NCI-H187 treated with DMSO at 0.1 percent for 48 hours (cell line): Measurements from ENCODE around the gene RPS6KA3.

Experiments
- DNase-seq: peaks from one replicate; lab custom pipeline; 2025; lab: John Stamatoyannopoulos, UW

Gene RPS6KA3

DNA sequence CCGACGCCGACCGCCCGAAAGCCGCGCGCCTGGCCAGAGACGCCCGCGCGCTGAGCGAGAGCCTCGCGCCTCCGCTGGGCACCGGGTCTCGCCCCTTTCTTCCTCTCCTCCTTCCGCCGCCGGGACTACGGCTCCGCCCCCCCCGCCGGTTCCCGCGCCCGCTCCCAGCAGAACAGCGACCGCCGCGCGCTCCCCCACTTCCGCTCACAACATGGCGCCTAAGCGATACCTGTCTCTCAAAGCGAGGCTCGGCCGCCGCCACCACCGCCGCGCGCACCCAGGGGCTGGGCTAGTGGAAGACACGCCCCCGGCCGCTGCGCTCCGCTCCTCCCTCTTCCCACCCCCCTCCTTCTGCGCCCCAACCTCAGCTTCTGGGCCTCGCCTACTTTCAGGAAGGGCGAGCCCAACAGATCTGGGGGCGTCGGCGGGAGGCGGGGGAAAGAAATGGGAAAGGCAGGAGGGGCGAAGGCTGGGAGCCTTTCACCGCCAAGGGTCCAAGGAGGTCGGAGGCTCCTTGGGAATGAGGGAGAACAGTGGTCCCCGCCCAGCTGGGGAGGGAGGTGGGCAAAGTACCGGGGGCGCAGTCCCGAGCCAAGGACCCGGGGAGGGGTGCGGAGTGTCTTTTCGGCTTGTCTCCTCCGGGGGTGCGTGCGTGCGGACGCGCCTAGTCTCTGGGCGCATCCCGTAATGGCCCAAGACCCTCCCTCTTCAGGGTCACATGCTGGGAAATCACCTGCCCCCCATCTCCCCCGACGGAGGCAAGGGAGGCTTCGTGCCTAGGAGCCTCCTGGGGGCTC lies at the start of gene RPS6KA3:
Gene RPS6KA3 (minus strand): TSS at position 100 of the 797 bp plus-strand sequence. CDS start 277 bp downstream, outside the sequence.
- peak; percentile 45 for DNase-seq

- DNase-seq: no peak
Observed at GRCh38 chrX:20315140-20315539, 48.4 kb upstream of the RPS6KA3 start.

DNA sequence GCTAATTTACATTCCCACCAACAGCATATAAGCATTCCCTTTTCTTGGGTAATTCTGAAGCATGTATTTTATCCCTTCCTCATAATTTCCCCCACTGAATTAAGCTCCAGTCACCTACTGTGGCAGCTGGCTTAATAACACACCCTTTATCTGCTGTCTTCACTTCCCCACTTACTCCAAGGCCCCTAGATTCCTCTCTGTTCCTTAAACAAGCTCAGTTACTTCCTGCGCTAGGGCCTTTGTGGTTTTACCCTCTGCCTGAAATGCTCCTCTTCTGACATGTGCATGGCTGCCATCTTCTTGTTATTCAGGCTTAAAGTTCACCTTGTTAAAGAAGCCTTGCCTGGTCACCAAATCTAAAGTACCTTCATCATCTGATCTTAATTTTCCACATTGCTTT lies 47.2 kb upstream of the RPS6KA3 start:
- no peak for DNase-seq

DNA sequence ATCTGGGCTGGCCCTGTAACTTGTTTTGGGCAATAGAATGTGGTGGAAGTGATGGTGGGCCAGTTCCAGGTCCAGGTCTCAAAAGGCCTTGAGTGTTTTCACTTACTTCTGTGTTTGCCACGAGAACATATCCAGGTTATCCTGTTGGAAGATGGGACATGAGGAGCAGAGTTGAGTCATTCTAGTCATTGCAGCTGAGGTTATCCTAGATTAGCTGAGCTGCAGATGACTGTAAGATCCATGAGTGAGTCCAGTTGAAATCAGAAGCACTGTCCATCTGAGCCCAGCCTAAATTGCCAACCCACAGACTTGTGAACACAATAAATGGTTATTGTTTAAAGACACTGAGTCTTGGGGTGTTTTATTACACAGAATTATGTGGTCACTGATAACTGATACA lies 45.3 kb upstream of the RPS6KA3 start:
- no peak for DNase-seq

GRCh38 chrX:20311505-20311904 lies 44.8 kb upstream of the RPS6KA3 start:
- no peak for DNase-seq

- no peak for DNase-seq
Observed at GRCh38 chrX:20309806-20310205, 43.1 kb upstream of the RPS6KA3 start.

- DNase-seq: no peak
Observed at GRCh38 chrX:20306668-20307067, 40.0 kb upstream of the RPS6KA3 start.

DNA sequence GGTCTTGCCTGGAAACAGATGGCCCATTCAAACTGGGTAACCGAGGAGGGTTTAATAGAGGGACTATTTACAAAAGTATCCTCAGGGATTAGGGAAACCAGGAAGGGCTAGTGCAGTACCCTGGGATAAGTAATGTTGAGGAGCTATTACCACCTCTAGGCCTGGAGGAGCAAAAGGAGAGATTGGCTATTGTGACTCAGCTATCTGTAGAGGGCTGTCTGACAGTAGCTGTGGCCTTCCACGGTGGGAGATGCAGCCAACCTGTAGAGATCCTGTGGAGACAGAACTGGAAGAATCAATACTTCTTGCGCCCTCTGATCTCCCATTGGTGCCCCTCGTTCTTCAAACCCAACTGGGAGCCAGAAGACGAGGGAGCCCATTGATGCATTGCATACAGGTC lies 34.1 kb upstream of the RPS6KA3 start:
- no peak for DNase-seq

- DNase-seq: no peak
Observed at GRCh38 chrX:20294957-20295356, 28.2 kb upstream of the RPS6KA3 start.

GRCh38 chrX:20294284-20294683 lies 27.6 kb upstream of the RPS6KA3 start:
- DNase-seq: no peak

- no peak for DNase-seq
Observed at GRCh38 chrX:20285511-20285910, 18.8 kb upstream of the RPS6KA3 start.

DNA sequence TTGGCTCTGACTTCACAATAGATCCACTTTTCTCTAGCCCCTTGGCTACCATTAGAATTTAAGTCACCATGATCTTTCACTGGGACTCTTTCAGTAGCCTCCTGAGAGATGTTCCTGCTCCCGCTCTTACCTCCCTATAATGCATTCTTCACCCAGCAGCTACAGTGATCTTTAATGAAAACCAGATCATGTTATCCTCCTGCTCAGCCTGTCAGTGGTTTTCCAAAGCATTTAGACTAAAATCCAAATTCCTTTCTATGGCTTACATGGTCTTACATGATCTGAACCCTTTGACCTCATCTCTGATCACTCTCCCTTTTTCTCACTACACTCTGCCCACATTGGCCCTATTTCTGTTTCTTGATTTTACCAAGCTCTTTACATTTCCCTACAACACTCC lies 18.3 kb upstream of the RPS6KA3 start:
- no peak for DNase-seq

GRCh38 chrX:20284444-20284843 lies 17.7 kb upstream of the RPS6KA3 start:
- DNase-seq: no peak

DNA sequence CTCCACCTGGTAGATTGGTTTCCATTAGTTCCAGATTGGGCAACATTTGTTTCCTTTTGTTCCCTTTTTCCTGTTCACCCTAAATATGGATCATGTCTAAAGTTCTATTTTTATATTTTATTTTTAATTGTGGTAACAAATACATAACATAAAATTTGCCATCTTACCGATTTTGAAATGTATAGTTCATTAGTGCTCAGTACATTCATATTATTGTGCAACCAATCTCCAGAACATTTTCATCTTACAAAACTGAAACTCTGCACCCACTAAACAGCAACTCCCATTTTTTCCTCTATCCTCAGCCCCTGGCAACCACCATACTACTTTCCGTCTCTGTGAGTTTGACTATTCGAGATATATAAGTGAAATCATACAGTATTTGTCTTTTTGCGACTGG lies 14.2 kb upstream of the RPS6KA3 start:
- no peak for DNase-seq

DNA sequence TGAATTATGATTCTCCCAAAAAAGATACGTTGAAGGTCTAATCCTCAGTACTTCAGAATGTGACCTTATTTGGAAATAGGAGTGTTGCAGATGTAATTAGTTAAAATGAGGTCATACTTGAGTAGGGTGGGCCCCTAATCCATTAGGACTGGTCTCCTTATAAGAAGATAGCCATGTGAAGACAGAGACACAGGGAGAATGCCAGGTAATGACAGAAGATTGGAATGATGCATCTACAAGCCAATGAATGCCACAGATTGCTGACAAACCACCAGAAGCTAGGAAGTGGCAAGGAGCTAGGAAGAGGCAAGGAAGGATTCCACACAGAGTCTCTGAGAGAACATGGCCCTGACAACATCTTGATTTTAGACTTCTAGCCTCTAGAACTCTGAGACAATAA lies 7.4 kb upstream of the RPS6KA3 start:
- no peak for DNase-seq

DNA sequence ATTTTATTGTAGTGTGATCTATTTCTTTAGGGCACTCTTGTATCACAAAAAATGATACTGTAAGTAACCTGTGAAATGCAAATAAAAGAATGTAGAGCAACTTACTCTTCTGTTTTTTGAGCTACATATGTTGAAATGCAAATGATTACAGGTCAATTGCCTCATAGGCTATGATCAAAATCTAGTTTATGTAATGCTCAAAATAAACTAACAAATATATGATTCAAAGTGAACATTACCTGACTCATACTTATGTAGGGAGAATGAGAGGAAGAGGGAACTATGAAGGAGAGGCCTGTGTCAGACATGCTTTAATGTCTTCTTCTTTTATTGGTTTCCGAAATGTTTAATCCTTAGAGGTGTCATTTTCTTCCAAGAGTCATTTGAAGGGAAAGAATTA lies 5.0 kb upstream of the RPS6KA3 start:
- DNase-seq: no peak

- no peak for DNase-seq
Observed at GRCh38 chrX:20271186-20271585, 4.5 kb upstream of the RPS6KA3 start.

GRCh38 chrX:20270562-20270890 lies 3.8 kb upstream of the RPS6KA3 start:
- no peak for DNase-seq

DNA sequence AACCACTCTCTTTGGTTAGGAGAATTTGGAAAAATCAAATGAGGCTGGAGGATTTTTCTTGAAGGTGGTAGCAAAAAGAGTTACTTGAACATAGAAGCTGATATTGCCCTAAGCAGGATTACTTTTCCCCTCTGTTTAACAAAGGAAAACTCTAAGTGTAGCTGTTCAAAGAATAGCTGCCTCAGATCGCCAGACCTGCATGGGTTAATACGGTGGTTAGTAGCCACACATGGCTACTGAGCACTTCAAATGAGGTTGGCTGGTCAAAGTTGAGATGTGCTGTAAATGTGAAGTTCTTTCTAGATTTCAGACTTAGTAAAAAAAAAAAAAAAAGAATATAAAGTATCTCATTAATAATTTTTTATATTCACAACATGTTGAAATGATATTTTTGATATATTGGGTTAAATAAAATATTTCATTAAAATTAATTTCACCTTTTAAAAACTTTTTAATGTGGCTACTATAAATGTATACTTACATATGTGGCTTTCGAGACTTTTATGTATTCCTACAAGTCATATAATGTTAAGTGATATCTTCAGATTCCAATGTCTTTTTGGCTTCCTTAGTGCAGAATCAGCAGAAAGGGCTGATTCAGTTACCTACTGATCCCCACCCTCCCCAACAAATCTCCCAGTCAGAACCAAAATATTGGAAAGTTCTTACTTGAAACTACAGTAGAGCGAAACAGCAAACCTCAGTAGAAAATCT lies 3.3 kb upstream of the RPS6KA3 start:
- DNase-seq: no peak

GRCh38 chrX:20267931-20268701 lies 1.4 kb upstream of the RPS6KA3 start:
- no peak for DNase-seq

DNA sequence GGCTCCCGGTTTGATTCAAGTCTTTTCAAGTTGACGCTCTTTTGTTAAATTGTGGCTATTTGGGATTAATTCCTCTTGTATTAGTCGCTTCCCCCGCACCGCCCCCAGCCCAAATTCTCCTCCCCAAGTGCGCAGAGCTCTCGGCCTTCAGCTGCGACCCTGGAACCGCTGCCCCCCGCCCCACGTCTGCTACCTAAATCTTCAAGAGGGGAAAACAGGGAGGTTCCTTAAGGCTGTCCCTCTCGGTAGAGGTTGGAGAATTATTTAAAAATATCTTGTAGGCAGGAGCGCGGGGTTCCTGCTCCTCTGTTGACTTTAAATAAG lies 860 bp upstream of the RPS6KA3 start:
- DNase-seq: no peak

DNA sequence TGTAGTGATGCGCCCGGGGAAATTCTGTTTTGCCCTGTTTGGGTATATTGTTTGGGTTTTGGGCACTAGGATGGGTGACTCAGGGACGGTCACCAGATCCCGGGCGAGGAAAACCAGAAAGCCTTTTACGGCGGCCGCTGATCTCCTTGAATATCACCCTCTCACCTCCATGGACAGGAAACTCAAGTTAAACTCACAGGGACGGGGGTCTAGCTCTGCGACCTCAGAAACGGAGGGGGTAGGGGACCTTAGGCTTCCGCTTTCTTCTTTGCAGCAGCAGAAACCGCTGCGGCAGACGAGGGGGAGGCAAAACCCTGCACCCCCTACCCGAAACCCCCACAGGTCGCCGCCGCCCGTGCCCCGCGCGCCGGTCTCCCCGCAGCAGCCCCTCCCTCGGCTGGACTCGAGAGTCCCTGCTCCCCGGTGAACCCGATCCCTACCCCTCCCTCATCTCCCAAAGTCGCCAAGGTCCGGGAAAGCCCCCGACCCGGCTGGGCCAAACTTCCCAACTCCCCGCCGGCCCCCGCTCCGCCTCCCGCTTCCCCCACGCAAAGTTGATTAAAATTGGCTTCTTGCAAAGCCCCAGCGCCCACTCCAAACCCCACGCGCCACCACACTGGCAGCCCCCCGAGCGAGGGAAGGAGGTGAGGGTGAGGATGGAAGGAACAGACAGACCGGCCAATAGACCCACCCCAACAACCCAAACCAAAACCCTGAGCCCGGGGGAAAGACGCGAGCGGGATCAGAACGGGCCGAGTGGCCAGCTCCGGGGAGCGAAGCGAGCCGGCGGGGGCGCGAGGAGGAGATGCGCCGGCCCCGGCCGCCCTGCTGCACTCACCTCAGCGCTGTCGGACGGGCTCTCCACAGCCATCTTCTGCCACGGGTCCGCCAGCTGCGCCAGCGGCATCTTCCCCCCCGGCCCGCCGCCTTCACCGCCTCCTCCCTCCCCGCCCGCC lies 705 bp downstream of the RPS6KA3 start:
- no peak for DNase-seq
